Vagina (tissue), 2 donors: ENCODE results near the gene IQCC. TPM values are rescaled to one million over a fixed set of nuclear protein-coding genes. Genes with fewer than 3 reads are reported as not detected.
A peak's percentile ranks its signal among the peaks of the same experiment; 100 is the strongest.

Source experiments
- DNase-seq, 2 donors: peaks; one replicate each; pipeline ENCODE4 v3.0.0-alpha.2; 2017; ENCODE audit errors: extremely low spot score in 2 of 2
- H3K27ac ChIP-seq: fragments of 200-600 bp; sonication (generic); one replicate; pipeline ENCODE4 v1.5.1; 2019
- H3K27me3 ChIP-seq: fragments of 200-600 bp; sonication (generic); one replicate; pipeline ENCODE4 v1.5.1; 2019
- H3K36me3 ChIP-seq, 2 donors: fragments of 200-600 bp; sonication (generic); one replicate each; pipeline ENCODE4 v1.5.1; 2017 to 2019
- H3K4me1 ChIP-seq: fragments of 200-600 bp; sonication (generic); one replicate; pipeline ENCODE4 v1.5.1; 2019
- H3K4me3 ChIP-seq, 2 donors: fragments of 200-600 bp; sonication (generic); 1 replicate in 1 of 2; 2 replicates in 1 of 2; pipeline ENCODE4 v1.5.1; 2016 to 2019
- H3K9me3 ChIP-seq: fragments of 200-600 bp; sonication (generic); one replicate; pipeline ENCODE4 v1.5.1; 2019
- POLR2A ChIP-seq, 2 donors: fragments of 450-650 bp; IDR thresholded peaks; one replicate each; pipeline ENCODE4 v1.6.1; 2017; ENCODE audit warnings: antibody characterized with exemption in 2 of 2, mild to moderate bottlenecking in 2 of 2, moderate library complexity in 2 of 2
- POLR2AphosphoS5 ChIP-seq, 2 donors: sonication (generic); formaldehyde crosslinking; IDR thresholded peaks; one replicate each; pipeline ENCODE4 v1.9.0; 2017; ENCODE audit warnings: antibody characterized with exemption in 2 of 2, mild to moderate bottlenecking in 2 of 2, low read depth in 1 of 2; ENCODE audit not compliant: insufficient read depth in 1 of 2
- intact Hi-C: fragments of 100-400 bp; cut with DNase I; formaldehyde crosslinking; loops from one replicate; pipeline ENCODE4 v1.15.1; 2023
- total RNA-seq: library from RNA; depleted of rRNA; stranded (reverse); fragments of >200 nt; gene quantifications from one replicate; pipeline ENCODE4 v1.2.3, GENCODE V29; 2016
- TF ChIP-seq, protein P1 (sequence below), 3 experiments: fragments of 450-650 bp in 2 of 3; fragments of 200-600 bp in 1 of 3; sonication (generic) in 1 of 3; IDR thresholded peaks; one replicate each; pipeline ENCODE4 v1.5.1; 2017 to 2019; ENCODE audit warnings: antibody characterized with exemption in 3 of 3, mild to moderate bottlenecking in 2 of 3, moderate library complexity in 2 of 3

The IQCC gene
- total RNA-seq, 1 donor from 2014 or later, result not detected

DNA sequence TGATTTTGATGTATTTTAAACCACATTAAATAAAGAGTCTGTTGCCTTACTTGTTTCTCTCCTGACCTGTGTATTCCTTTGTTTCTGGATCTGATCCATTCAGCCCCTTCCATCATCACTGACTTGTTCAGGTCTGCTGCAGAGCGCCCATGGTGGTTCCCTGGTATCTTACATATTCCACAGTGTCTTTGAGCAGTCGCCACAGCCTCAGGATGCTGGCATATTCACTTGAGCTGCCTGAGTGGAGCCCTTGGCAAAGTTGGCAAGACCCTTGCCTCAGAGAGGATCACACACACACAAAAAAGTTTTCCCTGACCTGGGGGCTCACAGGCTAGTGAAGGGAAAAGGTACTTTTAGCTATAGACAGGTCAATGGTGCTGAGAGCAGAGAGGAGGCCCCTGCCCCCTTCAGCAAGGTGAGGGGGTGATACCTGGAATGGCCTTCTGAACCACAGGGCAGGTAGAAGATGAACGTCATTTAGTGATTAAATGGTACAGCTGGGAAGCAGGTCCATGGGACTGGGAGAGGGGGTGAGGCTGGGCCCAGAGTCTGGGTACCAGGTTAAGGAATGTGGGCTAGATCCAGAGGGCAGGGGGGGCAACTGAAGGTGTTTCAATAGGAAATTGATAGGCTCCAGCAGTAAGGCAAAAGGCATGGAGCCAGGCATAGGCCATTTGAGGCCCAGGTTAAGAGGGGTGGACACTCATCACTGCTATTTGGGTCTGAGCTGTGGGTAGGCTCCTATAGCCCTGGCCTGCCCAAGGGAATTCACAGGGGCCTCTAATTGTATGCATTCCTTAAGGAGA is 7.0 kb upstream of the IQCC start:
- DNase-seq, result no peak
- Histone ChIP-seq H3K4me1 (peaks cover 23% of the 10 kb centered on the region), H3K27ac (no peak overlapping the region), H3K9me3 (no peaks in the 10 kb centered on the region), H3K4me3 (no peak overlapping the region), H3K27me3 (no peaks in the 10 kb centered on the region), H3K36me3 (peaks cover 0 to 42% of the 10 kb centered on the region in 2 donors)
- TF ChIP-seq, protein P1, sequence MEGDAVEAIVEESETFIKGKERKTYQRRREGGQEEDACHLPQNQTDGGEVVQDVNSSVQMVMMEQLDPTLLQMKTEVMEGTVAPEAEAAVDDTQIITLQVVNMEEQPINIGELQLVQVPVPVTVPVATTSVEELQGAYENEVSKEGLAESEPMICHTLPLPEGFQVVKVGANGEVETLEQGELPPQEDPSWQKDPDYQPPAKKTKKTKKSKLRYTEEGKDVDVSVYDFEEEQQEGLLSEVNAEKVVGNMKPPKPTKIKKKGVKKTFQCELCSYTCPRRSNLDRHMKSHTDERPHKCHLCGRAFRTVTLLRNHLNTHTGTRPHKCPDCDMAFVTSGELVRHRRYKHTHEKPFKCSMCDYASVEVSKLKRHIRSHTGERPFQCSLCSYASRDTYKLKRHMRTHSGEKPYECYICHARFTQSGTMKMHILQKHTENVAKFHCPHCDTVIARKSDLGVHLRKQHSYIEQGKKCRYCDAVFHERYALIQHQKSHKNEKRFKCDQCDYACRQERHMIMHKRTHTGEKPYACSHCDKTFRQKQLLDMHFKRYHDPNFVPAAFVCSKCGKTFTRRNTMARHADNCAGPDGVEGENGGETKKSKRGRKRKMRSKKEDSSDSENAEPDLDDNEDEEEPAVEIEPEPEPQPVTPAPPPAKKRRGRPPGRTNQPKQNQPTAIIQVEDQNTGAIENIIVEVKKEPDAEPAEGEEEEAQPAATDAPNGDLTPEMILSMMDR (IDR thresholded peaks at IDR 0.05), result no peak
- TF ChIP-seq POLR2A (IDR thresholded peaks at IDR 0.05) (no peak), POLR2AphosphoS5 (IDR thresholded peaks at IDR 0.05; ENCODE audit: insufficient read depth in 1 of 2, low read depth in 1 of 2) (no peak)
- intact Hi-C loops, result no loop called here

DNA sequence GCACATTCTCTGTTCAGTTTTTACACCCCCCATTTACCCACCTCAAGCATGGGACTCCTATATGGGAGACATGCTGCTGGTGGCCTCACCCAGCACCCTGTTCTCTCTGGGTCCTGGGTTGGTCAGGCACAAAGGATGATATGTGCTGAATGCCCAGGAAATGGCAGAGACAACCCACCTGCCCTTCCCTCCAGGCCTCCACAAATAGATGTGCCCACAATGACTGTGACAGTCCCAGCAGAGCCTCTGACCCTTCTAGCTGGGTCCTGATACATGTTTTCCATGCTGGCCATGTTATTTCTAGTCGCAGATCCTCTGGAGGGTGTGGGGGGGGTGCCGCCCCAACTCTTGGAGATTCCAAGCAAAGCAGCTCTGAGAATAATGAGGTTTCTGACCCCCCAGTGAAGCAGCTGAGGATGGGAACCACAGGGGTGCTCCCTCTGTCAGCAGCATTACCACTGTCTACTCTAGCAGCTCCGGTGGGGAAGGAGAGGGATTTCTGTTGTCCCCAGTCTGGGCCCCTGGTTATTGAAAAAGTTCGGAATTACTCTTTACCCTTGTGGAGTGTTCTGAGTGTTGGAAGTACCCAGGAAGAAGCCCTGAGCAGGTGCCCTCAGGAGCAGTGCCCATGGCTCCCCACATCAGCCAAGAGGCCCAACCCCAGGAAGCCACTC is 6.3 kb upstream of the IQCC start:
- intact Hi-C loops, result no loop called here

DNA sequence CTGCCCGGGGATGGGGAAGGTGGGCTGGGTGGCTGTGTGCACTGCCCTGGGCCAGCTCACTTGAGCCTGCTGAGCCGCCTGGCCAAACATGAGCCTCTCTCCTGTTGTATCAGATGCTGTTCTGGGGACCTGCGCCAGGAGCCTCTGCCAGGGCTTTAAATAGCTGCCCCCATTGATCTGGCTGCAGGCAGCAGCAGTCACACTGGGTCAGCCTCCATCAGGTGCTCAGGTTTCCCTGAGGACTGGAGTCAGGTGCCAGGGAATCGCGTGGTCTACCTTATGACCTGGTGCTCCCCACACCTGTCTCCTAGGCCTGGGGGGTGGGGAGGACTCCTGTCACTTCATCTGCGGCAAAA is 5.8 kb upstream of the IQCC start:
- Histone ChIP-seq H3K36me3 (peaks cover 0 to 32% of the 10 kb centered on the region in 2 donors), H3K27me3 (no peaks in the 10 kb centered on the region), H3K27ac (peak overlapping the region; percentile 77), H3K4me3 (peak overlapping the region; percentile 49 to 77), H3K4me1 (peaks cover 23% of the 10 kb centered on the region), H3K9me3 (no peaks in the 10 kb centered on the region)
- intact Hi-C loops, result loop anchor here (2.0 kb wide), 1 partner anchor 41 kb away; no protein-coding TSS in a partner anchor
- no peak for TF ChIP-seq POLR2A (IDR thresholded peaks at IDR 0.05)
- TF ChIP-seq POLR2AphosphoS5 (IDR thresholded peaks at IDR 0.05; ENCODE audit: insufficient read depth in 1 of 2, low read depth in 1 of 2), result no peak
- TF ChIP-seq, protein P1 (IDR thresholded peaks at IDR 0.05), result no peak
- DNase-seq, result no peak

More for the DNA sequence above, 6.3 kb upstream of the IQCC start:
- H3K36me3 ChIP-seq, result peaks cover 0 to 37% of the 10 kb centered on the region in 2 donors
- H3K9me3 ChIP-seq, result no peaks in the 10 kb centered on the region
- no peak for DNase-seq
- H3K4me3 ChIP-seq, result no peak overlapping the region
- H3K27me3 ChIP-seq, result no peaks in the 10 kb centered on the region
- TF ChIP-seq, protein P1 (IDR thresholded peaks at IDR 0.05), result no peak
- peak overlapping the region; percentile 77 for H3K27ac ChIP-seq
- peaks cover 23% of the 10 kb centered on the region for H3K4me1 ChIP-seq

DNA sequence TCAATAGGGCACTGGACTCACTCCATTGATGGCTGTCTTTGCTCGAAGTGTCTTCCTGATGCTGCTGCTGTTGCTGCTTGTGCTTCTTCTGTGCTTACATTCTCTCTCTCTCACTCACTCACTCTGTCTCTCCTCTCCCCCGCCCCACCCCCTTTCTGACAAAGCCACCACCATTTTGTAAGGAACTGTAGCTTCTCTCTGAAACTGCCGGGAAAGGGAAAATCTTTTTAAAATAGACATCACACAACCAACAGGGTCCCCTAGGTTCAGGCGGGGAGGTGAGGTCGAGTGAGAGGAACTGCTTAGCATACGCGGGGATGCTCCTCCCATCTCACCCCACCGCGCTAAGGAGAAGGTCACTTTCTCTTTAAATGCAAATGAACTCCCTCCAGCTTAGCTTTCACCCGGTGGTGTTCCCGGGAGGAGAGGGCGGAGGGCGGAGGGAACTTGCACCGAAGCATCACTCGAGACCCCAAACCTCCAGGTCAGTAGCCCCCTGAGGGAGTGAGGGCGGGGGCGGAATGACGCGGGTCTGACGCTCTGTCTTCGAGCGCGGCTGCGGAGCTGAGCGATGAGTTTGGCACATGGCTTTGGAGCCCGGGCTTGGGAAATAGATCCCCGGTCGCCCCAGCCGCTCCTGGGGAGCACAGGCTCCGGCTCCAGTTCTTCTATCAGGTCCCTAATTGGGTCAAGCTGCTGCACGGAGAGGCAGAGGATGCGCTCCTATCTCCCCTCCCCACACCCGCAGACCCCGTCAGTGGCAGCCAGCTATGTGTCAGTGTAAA is 5.1 kb upstream of the IQCC start, which contains the start of gene CCDC28B:
TSS of gene CCDC28B (plus strand) at position 370 of the 785 bp plus-strand sequence. CDS start 1,341 bp downstream, outside the sequence.
- Histone ChIP-seq H3K36me3 (peaks cover 0 to 25% of the 10 kb centered on the region in 2 donors), H3K27me3 (no peaks in the 10 kb centered on the region), H3K4me1 (peaks cover 28% of the 10 kb centered on the region), H3K27ac (peak within 1 kb of the TSS; percentile 77), H3K4me3 (peak within 1 kb of the TSS; percentile 49 to 77), H3K9me3 (no peaks in the 10 kb centered on the region)
- DNase-seq, result no peak
- TF ChIP-seq, protein P1 (IDR thresholded peaks at IDR 0.05), result no peak
- TF ChIP-seq POLR2AphosphoS5 (IDR thresholded peaks at IDR 0.05; ENCODE audit: insufficient read depth in 1 of 2, low read depth in 1 of 2) (peak; percentile 13 to 83), POLR2A (IDR thresholded peaks at IDR 0.05) (no peak)
- intact Hi-C loops, result loop anchor here (2.0 kb wide), 1 partner anchor 40 kb away; no protein-coding TSS in a partner anchor
